ENCODE results near the gene CASP4.

GRCh38 chr11:104999721-105000120, 31.3 kb upstream of the CASP4 start:
- TF ChIP-seq CTCF (tag by site-specific recombination; IDR thresholded peaks at IDR 0.05) (no peak), ZNF777 (tag by site-specific recombination; IDR thresholded peaks at IDR 0.05; ENCODE audit: borderline replicate concordance) (no peak), ZFP3 (tag by site-specific recombination; IDR thresholded peaks at IDR 0.05; ENCODE audit: low read depth) (no peak), ZNF341 (tag by site-specific recombination; IDR thresholded peaks at IDR 0.05; ENCODE audit: low read depth) (no peak), ZNF324 (tag by site-specific recombination; IDR thresholded peaks at IDR 0.05) (no peak), ZNF18 (tag by site-specific recombination; IDR thresholded peaks at IDR 0.05) (no peak), ZNF138 (tag by site-specific recombination; IDR thresholded peaks at IDR 0.05; ENCODE audit: borderline replicate concordance) (no peak), ZNF510 (tag by site-specific recombination; IDR thresholded peaks at IDR 0.05; ENCODE audit: insufficient replicate concordance) (no peak), ZNF624 (tag by site-specific recombination; IDR thresholded peaks at IDR 0.05) (no peak), ZFHX2 (tag by site-specific recombination; conservative IDR thresholded peaks at IDR 0.05) (no peak)

Measured in HEK293 (cell line).